Islet precursor cell (in vitro differentiated cells): Measurements from ENCODE around the gene HRK.
"Not testable (repeated sequence)": the region's sequence is repeated elsewhere in the genome, so short reads cannot be mapped to it uniquely, and the experiment has no call there.

Source experiments
- DNase-seq: peaks from one replicate; pipeline ENCODE4 v3.0.0-alpha.2; 2018

HRK gene

DNA sequence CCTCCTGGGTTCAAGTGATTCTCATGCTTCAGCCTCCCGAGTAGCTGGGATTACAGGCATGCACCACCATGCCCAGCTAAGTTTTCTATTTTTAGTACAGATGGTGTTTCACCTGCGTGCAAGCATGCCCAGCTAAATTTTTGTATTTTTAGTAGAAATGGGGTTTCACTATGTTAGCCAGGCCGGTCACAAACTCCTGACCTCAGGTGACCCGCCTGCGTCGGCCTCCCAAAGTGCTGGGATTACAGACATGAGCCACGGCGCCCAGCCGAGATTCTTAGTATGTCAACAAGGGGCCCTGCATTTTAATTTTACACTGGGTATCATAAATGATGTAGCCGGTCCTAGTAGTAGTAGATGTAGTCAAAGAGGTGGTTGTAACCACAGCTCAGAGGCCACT lies 66.5 kb downstream of the HRK start:
- not testable (repeated sequence) for DNase-seq

GRCh38 chr12:116813271-116814041 lies 67.8 kb downstream of the HRK start:
- peak; percentile 83 for DNase-seq

DNA sequence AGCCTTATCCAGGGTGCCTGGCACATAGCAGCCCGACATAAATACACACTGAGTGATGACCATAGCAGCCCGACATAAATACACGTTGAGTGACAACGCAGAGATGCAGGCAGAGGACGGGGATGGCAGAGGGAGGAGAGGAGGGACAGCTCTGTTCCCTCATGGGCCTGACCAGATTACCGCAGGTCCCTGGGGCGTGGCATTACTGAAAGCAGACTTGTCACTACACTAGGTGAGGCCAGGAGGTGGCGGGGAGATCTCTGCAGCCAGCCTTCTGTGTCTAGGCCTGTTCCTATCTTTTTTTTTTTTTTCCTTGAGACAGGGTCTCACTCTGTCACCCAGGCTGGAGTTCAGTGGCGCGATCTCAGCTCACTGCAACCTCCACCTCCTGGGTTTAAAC lies 69.0 kb downstream of the HRK start:
- DNase-seq, result no peak

- DNase-seq, result no peak
Observed at GRCh38 chr12:116808113-116809105, 72.8 kb downstream of the HRK start.

GRCh38 chr12:116807546-116807945 lies 73.7 kb downstream of the HRK start:
- DNase-seq, result no peak

- no peak for DNase-seq
Observed at GRCh38 chr12:116806845-116807440, 74.3 kb downstream of the HRK start.
